ENCODE measurements around the gene PBX3.

The PBX3 gene

GRCh38 chr9:125985142-125985997 lies 238.2 kb downstream of the PBX3 start:
- peak in 1 of 2 donors; percentile 0 for DNase-seq

GRCh38 chr9:125985998-125986655 lies 239.0 kb downstream of the PBX3 start:
- peak in 1 of 2 donors; percentile 6 for DNase-seq

- DNase-seq: peak in 1 of 2 donors; percentile 3
Measured at GRCh38 chr9:125986966-125987365, 239.8 kb downstream of the PBX3 start.

GRCh38 chr9:125987420-125987819 lies 240.2 kb downstream of the PBX3 start:
- no peak for DNase-seq

GRCh38 chr9:125988479-125989050 lies 241.4 kb downstream of the PBX3 start:
- peak in 1 of 2 donors; percentile 6 for DNase-seq

- peak in 1 of 2 donors; percentile 4 for DNase-seq
Measured at GRCh38 chr9:125989090-125989501, 241.9 kb downstream of the PBX3 start.

GRCh38 chr9:125989524-125990180 lies 242.5 kb downstream of the PBX3 start:
- DNase-seq: peak in 1 of 2 donors; percentile 1

GRCh38 chr9:125990186-125990792 lies 243.1 kb downstream of the PBX3 start:
- peak in 1 of 2 donors; percentile 9 for DNase-seq

- peak in 1 of 2 donors; percentile 4 for DNase-seq
Measured at GRCh38 chr9:125990793-125991220, 243.6 kb downstream of the PBX3 start.

GRCh38 chr9:125991886-125992529 lies 244.8 kb downstream of the PBX3 start:
- peak in 1 of 2 donors; percentile 5 for DNase-seq

- no peak for DNase-seq
Measured at GRCh38 chr9:125992557-125992956, 245.4 kb downstream of the PBX3 start.

GRCh38 chr9:125993466-125993865 lies 246.3 kb downstream of the PBX3 start:
- DNase-seq: no peak

- no peak for DNase-seq
Measured at GRCh38 chr9:125994066-125994943, 247.1 kb downstream of the PBX3 start.

- DNase-seq: no peak
Measured at GRCh38 chr9:125995006-125995405, 247.8 kb downstream of the PBX3 start.

GRCh38 chr9:125995706-125996105 lies 248.5 kb downstream of the PBX3 start:
- no peak for DNase-seq

GRCh38 chr9:125996791-125997190 lies 249.6 kb downstream of the PBX3 start:
- no peak for DNase-seq

GRCh38 chr9:125997196-125997823 lies 250.1 kb downstream of the PBX3 start:
- no peak for DNase-seq

- DNase-seq: no peak
Measured at GRCh38 chr9:125998837-125999503, 251.8 kb downstream of the PBX3 start.

GRCh38 chr9:125999504-125999881 lies 252.3 kb downstream of the PBX3 start:
- DNase-seq: no peak

- no peak for DNase-seq
Measured at GRCh38 chr9:126000256-126000655, 253.1 kb downstream of the PBX3 start.
